H9 (cell line): ENCODE data around the gene CLRN1. TPM values are rescaled to one million over a fixed set of nuclear protein-coding genes. Genes with fewer than 3 reads are reported as not detected.

Experiments
- DNase-seq: peaks from one replicate; pipeline ENCODE4 v3.0.0-alpha.2; 2017
- H2AFZ ChIP-seq: one replicate; pipeline ENCODE4 v1.6.1; 2013; ENCODE audit warnings: mild to moderate bottlenecking, low read length, control low read depth, moderate library complexity
- H2AK5ac ChIP-seq: 2 replicates; pipeline ENCODE4 v1.6.1; 2013; ENCODE audit warnings: low read length, control low read depth, mixed read lengths; ENCODE audit not compliant: insufficient read length
- H2BK120ac ChIP-seq: one replicate; pipeline ENCODE4 v1.6.1; 2013; ENCODE audit warnings: low read depth, mild to moderate bottlenecking, low read length, control low read depth, inconsistent platforms; ENCODE audit not compliant: poor library complexity, severe bottlenecking
- H2BK12ac ChIP-seq: 2 replicates; pipeline ENCODE4 v1.6.1; 2013; ENCODE audit warnings: low read length, control low read depth, mixed read lengths, low read depth; ENCODE audit not compliant: insufficient read length
- H2BK15ac ChIP-seq: 2 replicates; pipeline ENCODE4 v1.6.1; 2013; ENCODE audit warnings: low read depth, low read length, control low read depth
- H2BK20ac ChIP-seq: one replicate; pipeline ENCODE4 v1.6.1; 2013; ENCODE audit warnings: low read depth, mild to moderate bottlenecking, low read length, control low read depth, inconsistent platforms; ENCODE audit not compliant: poor library complexity, severe bottlenecking
- H2BK5ac ChIP-seq: 2 replicates; pipeline ENCODE4 v1.6.1; 2013; ENCODE audit warnings: low read length, control low read depth, mixed read lengths; ENCODE audit not compliant: insufficient read length
- H3K14ac ChIP-seq: 2 replicates; pipeline ENCODE4 v1.6.1; 2013; ENCODE audit warnings: low read length, control low read depth; ENCODE audit not compliant: insufficient read depth
- H3K18ac ChIP-seq: 2 replicates; pipeline ENCODE4 v1.6.1; 2013; ENCODE audit warnings: low read depth, mild to moderate bottlenecking, mixed read lengths, low read length, control low read depth; ENCODE audit not compliant: insufficient read length
- H3K23ac ChIP-seq: 2 replicates; pipeline ENCODE4 v1.6.1; 2013; ENCODE audit warnings: low read length, control low read depth, mixed read lengths, low read depth; ENCODE audit not compliant: insufficient read length
- H3K23me2 ChIP-seq: 2 replicates; pipeline ENCODE4 v1.6.1; 2013; ENCODE audit warnings: low read depth, mild to moderate bottlenecking, mixed read lengths, low read length, control low read depth; ENCODE audit not compliant: insufficient read length, poor library complexity, severe bottlenecking
- H3K27ac ChIP-seq: 2 replicates; pipeline ENCODE4 v1.5.1; 2013; ENCODE audit warnings: low read length, control low read depth, mixed read lengths, low read depth; ENCODE audit not compliant: insufficient read length
- H3K27me3 ChIP-seq: 2 replicates; pipeline ENCODE4 v1.6.1; 2013; ENCODE audit warnings: low read length, control low read depth, inconsistent platforms; ENCODE audit not compliant: insufficient read depth
- H3K4ac ChIP-seq: 2 replicates; pipeline ENCODE4 v1.6.1; 2013; ENCODE audit warnings: low read depth, mild to moderate bottlenecking, control low read depth, inconsistent platforms, low read length, moderate library complexity
- H3K4me1 ChIP-seq: 2 replicates; pipeline ENCODE4 v1.6.1; 2013; ENCODE audit warnings: low read length, control low read depth, inconsistent platforms; ENCODE audit not compliant: insufficient read depth
- H3K4me2 ChIP-seq: 2 replicates; pipeline ENCODE4 v1.6.1; 2013; ENCODE audit warnings: low read length, control low read depth, mixed read lengths; ENCODE audit not compliant: insufficient read length, insufficient read depth
- H3K56ac ChIP-seq: 2 replicates; pipeline ENCODE4 v1.6.1; 2013; ENCODE audit warnings: low read depth, mild to moderate bottlenecking, mixed read lengths, low read length, control low read depth; ENCODE audit not compliant: insufficient read length
- H3K79me1 ChIP-seq: 2 replicates; pipeline ENCODE4 v1.6.1; 2013; ENCODE audit warnings: low read depth, mild to moderate bottlenecking, moderate library complexity, low read length, control low read depth, inconsistent platforms; ENCODE audit not compliant: insufficient read depth, poor library complexity, severe bottlenecking
- H3K79me2 ChIP-seq: 2 replicates; pipeline ENCODE4 v1.6.1; 2013; ENCODE audit warnings: low read length, control low read depth, inconsistent platforms; ENCODE audit not compliant: insufficient read depth
- H3K9ac ChIP-seq: 2 replicates; pipeline ENCODE4 v1.6.1; 2013; ENCODE audit warnings: low read length, control low read depth, mixed read lengths; ENCODE audit not compliant: insufficient read length; ENCODE audit errors: extremely low read depth
- H3K9me3 ChIP-seq: one replicate; pipeline ENCODE4 v1.6.1; 2013; ENCODE audit warnings: low read depth, low read length, inconsistent platforms; ENCODE audit not compliant: control insufficient read depth
- H3T11ph ChIP-seq: one replicate; pipeline ENCODE4 v1.6.1; 2013; ENCODE audit warnings: mild to moderate bottlenecking, low read length, control low read depth, inconsistent platforms
- H4K20me1 ChIP-seq: one replicate; pipeline ENCODE4 v1.6.1; 2013; ENCODE audit not compliant: control insufficient read depth, insufficient read length, insufficient read depth
- H4K5ac ChIP-seq: 2 replicates; pipeline ENCODE4 v1.6.1; 2013; ENCODE audit warnings: low read depth, mild to moderate bottlenecking, mixed read lengths, low read length, control low read depth; ENCODE audit not compliant: insufficient read length
- H4K8ac ChIP-seq: replicated peaks from 2 replicates; pipeline ENCODE4 v1.6.1; 2013; ENCODE audit warnings: low read length, control low read depth, mixed read lengths, low read depth; ENCODE audit not compliant: insufficient read length
- H4K91ac ChIP-seq: 2 replicates; pipeline ENCODE4 v1.6.1; 2013; ENCODE audit warnings: low read depth, mild to moderate bottlenecking, moderate library complexity, mixed read lengths, low read length, control low read depth; ENCODE audit not compliant: insufficient read length
- H3K27ac Mint-ChIP-seq, 3 experiments: 2 replicates in 2 of 3; 3 replicates in 1 of 3; pipeline ENCODE4 v1.8.0; 2020 to 2021; ENCODE audit warnings: mixed read lengths in 3 of 3, mild to moderate bottlenecking in 1 of 3, moderate library complexity in 1 of 3
- H3K27me3 Mint-ChIP-seq: 2 replicates; pipeline ENCODE4 v1.8.0; 2021; ENCODE audit warnings: low read depth, mild to moderate bottlenecking, moderate library complexity, mixed read lengths
- H3K36me3 Mint-ChIP-seq, 3 experiments: 2 replicates in 2 of 3; 3 replicates in 1 of 3; pipeline ENCODE4 v1.8.0; 2020 to 2021; ENCODE audit warnings: low read depth in 3 of 3, mixed read lengths in 3 of 3; ENCODE audit not compliant: insufficient read depth in 1 of 3
- H3K4me1 Mint-ChIP-seq, 2 experiments: 2 replicates each; pipeline ENCODE4 v1.8.0; 2020; ENCODE audit warnings: mixed read lengths in 2 of 2
- H3K4me3 Mint-ChIP-seq, 2 experiments: 2 replicates in 1 of 2; 3 replicates in 1 of 2; pipeline ENCODE4 v1.8.0; 2020 to 2021; ENCODE audit warnings: mild to moderate bottlenecking in 2 of 2, mixed read lengths in 2 of 2, moderate library complexity in 1 of 2
- H3K9me3 Mint-ChIP-seq, 2 experiments: 2 replicates in 1 of 2; 3 replicates in 1 of 2; pipeline ENCODE4 v1.8.0; 2020; ENCODE audit warnings: mild to moderate bottlenecking in 2 of 2, mixed read lengths in 2 of 2, moderate library complexity in 1 of 2
- CTCF ChIP-seq: fragments of 200-600 bp; sonication (generic); conservative IDR thresholded peaks from 3 replicates; pipeline ENCODE4 v1.8.0; 2021; ENCODE audit warnings: antibody characterized with exemption, mild to moderate bottlenecking
- WGBS: extraction: QIAGEN DNeasy Blood & Tissue Kit; methylation state at CpG from one replicate; pipeline ENCODE4 v1.1.7; 2013; ENCODE audit warnings: missing lambda C conversion rate, low lambda C conversion rate, mixed read lengths; ENCODE audit not compliant: insufficient read length; ENCODE audit errors: extremely low coverage; 5-methylcytosine and 5-hydroxymethylcytosine counted together
- total RNA-seq: library from RNA; stranded (reverse); gene quantifications from 2 replicates; pipeline ENCODE4 v1.2.1, GENCODE V29; 2021

CLRN1 gene
- total RNA-seq, 1 experiment from 2014 or later: not detected

- Histone ChIP-seq H3K27ac (no peak overlapping the region), H4K20me1 (no peaks in the 10 kb centered on the region), H2BK15ac (no peak overlapping the region), H3K9ac (no peak overlapping the region), H3K4me2 (no peak overlapping the region), H3K23me2 (no peaks in the 10 kb centered on the region), H2AFZ (no peak overlapping the region), H3K27me3 (no peaks in the 10 kb centered on the region), H2BK12ac (no peak overlapping the region), H2AK5ac (no peak overlapping the region), H2BK20ac (no peak overlapping the region), H2BK5ac (no peak overlapping the region), H3K23ac (no peak overlapping the region), H3K79me1 (no peaks in the 10 kb centered on the region), H4K91ac (no peak overlapping the region), H3K4me1 (no peaks in the 10 kb centered on the region), H4K5ac (no peak overlapping the region), H3K14ac (no peak overlapping the region), H3T11ph (no peak overlapping the region), H3K18ac (no peak overlapping the region), H2BK120ac (no peak overlapping the region), H3K4ac (no peak overlapping the region), H3K56ac (no peak overlapping the region), H4K8ac (no peak overlapping the region), H3K79me2 (no peaks in the 10 kb centered on the region), H3K9me3 (no peaks in the 10 kb centered on the region)
- Mint-ChIP-seq H3K4me3 (no peak overlapping the region), H3K36me3 (no peaks in the 10 kb centered on the region), H3K4me1 (peaks cover 8 to 10% of the 10 kb centered on the region in 2 experiments), H3K27ac (no peak overlapping the region), H3K9me3 (no peaks in the 10 kb centered on the region), H3K27me3 (no peaks in the 10 kb centered on the region)
- WGBS: no CpG with 5 or more reads among the region's 5 CpGs
- TF ChIP-seq CTCF: no peak
- DNase-seq: no peak
Measured at GRCh38 chr3:151015181-151015580, 42.7 kb upstream of the CLRN1 start.
